ENCODE measurements around the gene PTPRN2.
"Not testable (repeated sequence)": the region's sequence is repeated elsewhere in the genome, so short reads cannot be mapped to it uniquely, and the experiment has no call there.

The PTPRN2 gene

GRCh38 chr7:157499835-157500153 lies 1087.8 kb downstream of the PTPRN2 start:
- in situ Hi-C loops (cut with MboI; ENCODE audit: low sequenced_read_pairs) = no loop called here

GRCh38 chr7:157499121-157499834 lies 1088.3 kb downstream of the PTPRN2 start:
- in situ Hi-C loops (cut with MboI; ENCODE audit: low sequenced_read_pairs) = no loop called here

GRCh38 chr7:157498657-157499056 lies 1089.0 kb downstream of the PTPRN2 start:
- in situ Hi-C loops (cut with MboI; ENCODE audit: low sequenced_read_pairs) = no loop called here

GRCh38 chr7:157497744-157498651 lies 1089.6 kb downstream of the PTPRN2 start:
- in situ Hi-C loops (cut with MboI; ENCODE audit: low sequenced_read_pairs) = no loop called here

- in situ Hi-C loops (cut with MboI; ENCODE audit: low sequenced_read_pairs) = no loop called here
Measured at GRCh38 chr7:157497367-157497743, 1090.3 kb downstream of the PTPRN2 start.

- in situ Hi-C loops (cut with MboI; ENCODE audit: low sequenced_read_pairs) = no loop called here
Measured at GRCh38 chr7:157496416-157497275, 1091.0 kb downstream of the PTPRN2 start.

- in situ Hi-C loops (cut with MboI; ENCODE audit: low sequenced_read_pairs) = no loop called here
Measured at GRCh38 chr7:157495594-157495993, 1092.0 kb downstream of the PTPRN2 start.

- in situ Hi-C loops (cut with MboI; ENCODE audit: low sequenced_read_pairs) = no loop called here
Measured at GRCh38 chr7:157495177-157495553, 1092.5 kb downstream of the PTPRN2 start.

GRCh38 chr7:157494506-157495176 lies 1093.0 kb downstream of the PTPRN2 start:
- in situ Hi-C loops (cut with MboI; ENCODE audit: low sequenced_read_pairs) = no loop called here

GRCh38 chr7:157493776-157494175 lies 1093.8 kb downstream of the PTPRN2 start:
- in situ Hi-C loops (cut with MboI; ENCODE audit: low sequenced_read_pairs) = no loop called here

GRCh38 chr7:157493017-157493416 lies 1094.6 kb downstream of the PTPRN2 start:
- in situ Hi-C loops (cut with MboI; ENCODE audit: low sequenced_read_pairs) = no loop called here

GRCh38 chr7:157490465-157490912 lies 1097.1 kb downstream of the PTPRN2 start:
- in situ Hi-C loops (cut with MboI; ENCODE audit: low sequenced_read_pairs) = no loop called here

- in situ Hi-C loops (cut with MboI; ENCODE audit: low sequenced_read_pairs) = not testable (repeated sequence)
Measured at GRCh38 chr7:157489870-157490269, 1097.8 kb downstream of the PTPRN2 start.

All from hTERT RPE-1 (cell line).